Adrenal gland (tissue), 12 donors: ENCODE results near the gene C17orf50. TPM values are rescaled to one million over a fixed set of nuclear protein-coding genes. Genes with fewer than 3 reads are reported as not detected.
A peak's percentile ranks its signal among the peaks of the same experiment; 100 is the strongest.

Experiments
- DNase-seq, 7 donors: peaks; one replicate each; pipeline ENCODE4 v3.0.0-alpha.2; 2019 to 2020
- H3K27ac ChIP-seq, 5 donors: fragments of 200-600 bp; sonication (generic) in 4 of 5; 1 replicate in 3 of 5; 2 replicates in 2 of 5; pipeline versions ENCODE4 v1.5.1 to v1.8.0; 2016 to 2020; ENCODE audit warnings: mild to moderate bottlenecking in 1 of 5
- H3K27me3 ChIP-seq: fragments of 200-600 bp; 2 replicates; pipeline ENCODE4 v1.8.0; 2021
- H3K36me3 ChIP-seq, 2 donors: fragments of 200-600 bp; replicated peaks in 1 of 2; 1 replicate in 1 of 2; 2 replicates in 1 of 2; pipeline versions ENCODE4 v1.5.1 to v1.8.0; 2018 to 2022
- H3K4me1 ChIP-seq, 2 donors: fragments of 200-600 bp; replicated peaks in 1 of 2; 1 replicate in 1 of 2; 2 replicates in 1 of 2; pipeline versions ENCODE4 v1.5.1 to v1.8.0; 2018 to 2021
- H3K4me3 ChIP-seq, 4 donors: fragments of 200-600 bp; sonication (generic) in 3 of 4; one replicate each; pipeline ENCODE4 v1.5.1; 2016 to 2018
- H3K9me3 ChIP-seq, 3 donors: fragments of 200-600 bp; sonication (generic) in 1 of 3; replicated peaks in 1 of 3; 1 replicate in 2 of 3; 2 replicates in 1 of 3; pipeline versions ENCODE4 v1.5.1 to v1.8.0; 2016 to 2021
- POLR2A ChIP-seq, 2 donors: fragments of 450-650 bp; IDR thresholded peaks; one replicate each; pipeline ENCODE4 v1.6.1; 2017; ENCODE audit warnings: antibody characterized with exemption in 2 of 2, mild to moderate bottlenecking in 2 of 2, moderate library complexity in 1 of 2
- WGBS, 4 donors: extraction: QIAGEN DNeasy Blood & Tissue Kit in 2 of 4; methylation state at CpG; one replicate each; pipeline versions ENCODE4 v1.1.5 to v1.1.7; 2013 to 2017; 5-methylcytosine and 5-hydroxymethylcytosine counted together
- intact Hi-C, 2 donors: fragments of 100-400 bp; cut with DNase I; formaldehyde crosslinking; loops; one replicate each; pipeline versions ENCODE4 v1.14.1 to v1.15.0; 2022 to 2023
- polyA plus RNA-seq, 3 donors: library from polyadenylated mRNA; stranded (reverse); fragments of 200-250 nt in 2 of 3; fragments of 350-450 nt in 1 of 3; fragmentation: Illumina TruSeq in 1 of 3; extraction: RNeasy Lipid Tissue Mini Kit (QIAGEN cat#74804) in 1 of 3; gene quantifications; one replicate each; pipeline ENCODE4 v1.2.3, GENCODE V29; 2013 to 2014
- total RNA-seq, 9 donors: library from RNA; depleted of rRNA in 4 of 9; stranded (reverse); fragments of >200 nt in 4 of 9; fragments of 120-200 nt in 1 of 9; fragmentation: NEBNext Ultra II Directional in 1 of 9; extraction: Animal tissue kit (Norgen Biotek cat#: 25700) in 1 of 9; gene quantifications; one replicate each; pipeline versions ENCODE4 v1.1.0 to v1.2.4, GENCODE V29; 2013 to 2023
- TF ChIP-seq, protein P1 (sequence below), 6 experiments: fragments of 450-650 bp in 4 of 6; fragments of 200-600 bp in 2 of 6; sonication (generic) in 1 of 6; IDR thresholded peaks; 1 replicate in 5 of 6; 2 replicates in 1 of 6; pipeline versions ENCODE4 v1.5.1 to v1.8.0; 2016 to 2021; ENCODE audit warnings: antibody characterized with exemption in 6 of 6, mild to moderate bottlenecking in 2 of 6, moderate library complexity in 1 of 6
- donor health status: healthy with polysubstance abuse.
- donor health status: Bipolar disorder and iron deficiency.
- donor health status: DM: yes; HTN: yes; CAD: no.
- donor health status: DM: no; HTN: no; CAD: no.
- donor health status: DM: no; HTN: no; CAD: no.
- donor health status: DM: yes; HTN: yes; CAD: no.

The C17orf50 gene
- total and polyA plus RNA-seq, 12 donors = 0.07 to 0.83 (median 0.18) TPM; not detected in 8

DNA sequence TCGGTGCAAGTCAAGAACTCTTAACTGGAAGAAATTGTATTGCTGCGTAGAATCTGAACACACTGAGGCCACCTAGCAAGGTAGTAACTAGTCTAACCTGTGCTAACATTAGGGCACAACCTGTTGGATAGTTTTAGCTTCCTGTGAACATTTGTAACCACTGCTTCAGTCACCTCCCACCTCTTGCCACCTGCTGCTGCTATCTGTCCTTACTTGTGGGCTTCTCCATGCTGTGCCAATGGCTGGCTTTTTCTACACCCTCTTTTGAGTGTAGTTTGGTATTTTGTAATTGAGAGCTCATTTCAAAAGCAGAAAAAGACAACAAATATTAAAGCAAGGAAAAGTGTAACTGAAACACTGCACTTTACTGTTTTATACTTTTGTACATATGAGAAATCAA lies 37.0 kb upstream of the C17orf50 start:
- H3K27me3 ChIP-seq = no peaks in the 10 kb centered on the region
- H3K4me3 ChIP-seq = no peak overlapping the region
- DNase-seq = no peak
- no peak overlapping the region for H3K27ac ChIP-seq
- H3K4me1 ChIP-seq = no peaks in the 10 kb centered on the region
- intact Hi-C loops = no loop called here
- no peaks in the 10 kb centered on the region for H3K9me3 ChIP-seq
- no peak for TF ChIP-seq POLR2A (IDR thresholded peaks at IDR 0.05)
- TF ChIP-seq, protein P1, sequence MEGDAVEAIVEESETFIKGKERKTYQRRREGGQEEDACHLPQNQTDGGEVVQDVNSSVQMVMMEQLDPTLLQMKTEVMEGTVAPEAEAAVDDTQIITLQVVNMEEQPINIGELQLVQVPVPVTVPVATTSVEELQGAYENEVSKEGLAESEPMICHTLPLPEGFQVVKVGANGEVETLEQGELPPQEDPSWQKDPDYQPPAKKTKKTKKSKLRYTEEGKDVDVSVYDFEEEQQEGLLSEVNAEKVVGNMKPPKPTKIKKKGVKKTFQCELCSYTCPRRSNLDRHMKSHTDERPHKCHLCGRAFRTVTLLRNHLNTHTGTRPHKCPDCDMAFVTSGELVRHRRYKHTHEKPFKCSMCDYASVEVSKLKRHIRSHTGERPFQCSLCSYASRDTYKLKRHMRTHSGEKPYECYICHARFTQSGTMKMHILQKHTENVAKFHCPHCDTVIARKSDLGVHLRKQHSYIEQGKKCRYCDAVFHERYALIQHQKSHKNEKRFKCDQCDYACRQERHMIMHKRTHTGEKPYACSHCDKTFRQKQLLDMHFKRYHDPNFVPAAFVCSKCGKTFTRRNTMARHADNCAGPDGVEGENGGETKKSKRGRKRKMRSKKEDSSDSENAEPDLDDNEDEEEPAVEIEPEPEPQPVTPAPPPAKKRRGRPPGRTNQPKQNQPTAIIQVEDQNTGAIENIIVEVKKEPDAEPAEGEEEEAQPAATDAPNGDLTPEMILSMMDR (IDR thresholded peaks at IDR 0.05) = no peak
- peaks cover 0 to 38% of the 10 kb centered on the region in 2 donors for H3K36me3 ChIP-seq
- 97 to 100% (median 99%) methylated on average over 2 of the region's 2 CpGs for WGBS, 4 donors

DNA sequence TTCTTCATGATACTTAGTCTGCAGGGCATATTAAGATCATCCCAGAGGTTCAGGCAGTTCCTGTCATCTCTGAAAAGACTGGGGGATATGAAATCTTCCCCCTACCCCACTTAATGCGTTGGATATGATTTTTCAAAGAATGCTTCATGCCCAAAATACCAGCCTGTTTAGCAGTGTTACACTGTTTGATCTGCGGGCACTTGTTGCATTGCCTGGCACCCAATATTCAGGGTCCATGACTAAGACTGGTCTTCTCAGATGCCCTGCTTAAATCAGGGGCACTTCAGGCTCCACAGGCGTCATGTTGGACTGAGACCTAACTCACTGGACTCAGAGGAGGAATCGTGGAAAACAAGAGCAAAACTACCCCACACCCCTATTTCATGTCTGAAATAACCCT lies 35.6 kb upstream of the C17orf50 start:
- intact Hi-C loops = no loop called here
- DNase-seq = no peak
- no peak overlapping the region for H3K4me3 ChIP-seq
- 81 to 95% (median 88%) methylated on average over 4 of the region's 4 CpGs for WGBS, 4 donors
- no peaks in the 10 kb centered on the region for H3K4me1 ChIP-seq
- TF ChIP-seq, protein P1 (IDR thresholded peaks at IDR 0.05) = no peak
- no peak for TF ChIP-seq POLR2A (IDR thresholded peaks at IDR 0.05)
- peaks cover 0 to 30% of the 10 kb centered on the region in 2 donors for H3K36me3 ChIP-seq
- no peaks in the 10 kb centered on the region for H3K27me3 ChIP-seq
- H3K9me3 ChIP-seq = no peaks in the 10 kb centered on the region
- no peak overlapping the region for H3K27ac ChIP-seq

DNA sequence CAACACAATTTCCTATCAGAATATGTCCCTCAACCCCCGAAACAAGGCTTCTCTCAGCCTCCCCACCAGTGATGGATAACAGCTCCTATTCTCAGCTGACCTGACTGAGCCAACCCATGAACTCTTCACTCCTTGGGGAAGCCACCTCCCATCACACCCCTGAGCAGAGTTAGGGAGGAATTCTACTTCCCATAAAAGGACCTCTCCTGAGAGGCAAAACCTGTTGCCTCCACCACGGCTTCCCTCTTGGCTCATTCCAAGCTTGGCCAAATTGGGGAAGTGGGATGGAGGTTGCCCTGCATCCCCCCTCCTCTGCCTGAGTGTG lies 34.9 kb upstream of the C17orf50 start:
- no peaks in the 10 kb centered on the region for H3K27me3 ChIP-seq
- TF ChIP-seq POLR2A (IDR thresholded peaks at IDR 0.05) = no peak
- TF ChIP-seq, protein P1 (IDR thresholded peaks at IDR 0.05) = no peak
- intact Hi-C loops = no loop called here

DNA sequence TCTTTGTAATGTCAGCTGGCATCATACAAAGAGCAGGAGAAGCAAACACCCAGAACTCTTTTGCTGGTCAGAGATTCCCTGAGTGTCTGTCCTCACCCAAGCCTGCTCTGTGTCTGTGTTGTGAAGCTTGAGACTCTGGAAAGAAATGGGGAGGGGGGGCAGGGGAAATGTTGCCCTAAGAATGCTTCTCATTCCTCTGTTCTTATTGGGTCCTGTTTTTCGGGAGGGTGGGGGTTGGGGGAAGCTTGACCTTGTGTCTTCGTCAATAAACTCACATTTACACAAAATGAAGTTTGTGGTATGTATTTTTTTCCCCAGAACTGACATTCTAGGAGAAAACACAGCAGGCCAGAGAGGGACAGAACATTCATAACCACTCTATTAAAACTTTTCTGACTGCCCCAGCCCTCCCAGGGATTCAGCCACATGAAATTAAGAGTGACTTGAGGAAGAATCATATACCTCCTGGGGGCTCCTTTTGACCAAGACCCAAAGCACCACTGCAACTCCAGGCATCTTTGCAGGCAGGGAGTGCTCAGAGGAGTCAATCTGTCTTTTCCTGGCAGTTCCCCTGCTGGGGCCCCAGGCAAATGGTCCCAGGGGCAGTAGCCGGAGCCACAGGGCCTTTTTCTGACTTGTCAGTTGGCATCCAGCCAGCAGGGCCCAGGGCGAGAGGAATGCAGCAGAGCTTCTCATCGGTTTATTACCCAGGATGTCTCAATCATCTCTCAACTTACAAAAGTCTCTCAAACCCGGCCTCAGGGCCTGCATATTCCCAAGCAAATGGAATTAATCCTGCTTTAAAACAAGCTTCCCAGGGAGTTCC lies 34.3 kb upstream of the C17orf50 start:
- 59 to 77% (median 62%) methylated on average over 2 to 6 of the region's 6 CpGs for WGBS, 4 donors
- Histone ChIP-seq H3K27ac (peak overlapping the region in 2 of 5 donors; percentile 3 to 27), H3K4me1 (peaks cover 5 to 8% of the 10 kb centered on the region in 2 donors), H3K27me3 (no peaks in the 10 kb centered on the region), H3K9me3 (no peaks in the 10 kb centered on the region), H3K4me3 (no peak overlapping the region), H3K36me3 (peaks cover 0 to 29% of the 10 kb centered on the region in 2 donors)
- DNase-seq = peak; percentile 21 to 74 (median 58)
- TF ChIP-seq POLR2A (IDR thresholded peaks at IDR 0.05) = no peak
- TF ChIP-seq, protein P1 (IDR thresholded peaks at IDR 0.05) = no peak
- intact Hi-C loops = no loop called here

More for the DNA sequence above, 34.9 kb upstream of the C17orf50 start:
- Histone ChIP-seq H3K9me3 (no peaks in the 10 kb centered on the region), H3K4me3 (no peak overlapping the region), H3K27ac (peak overlapping the region in 1 of 5 donors; percentile 27), H3K36me3 (peaks cover 0 to 29% of the 10 kb centered on the region in 2 donors), H3K4me1 (peaks cover 0 to 2% of the 10 kb centered on the region in 2 donors)
- DNase-seq = peak in 1 of 7 donors; percentile 25
- WGBS, 4 donors = 65 to 92% (median 83%) methylated on average over 2 of the region's 2 CpGs
